HepG2 (cell line): ENCODE results near the gene MEMO1. TPM values are rescaled to one million over a fixed set of nuclear protein-coding genes. Genes with fewer than 3 reads are reported as not detected.

Source experiments
- AGO2 ChIP-seq: fragments of 200-400 bp; formaldehyde crosslinking; optimal IDR thresholded peaks from 2 replicates; pipeline ENCODE3; 2017; ENCODE audit warnings: mild to moderate bottlenecking, low read depth, low read length, moderate library complexity
- ARNT2 ChIP-seq: sonication (generic); formaldehyde crosslinking; IDR thresholded peaks from 2 replicates; pipeline ENCODE4 v1.8.0; 2022; ENCODE audit warnings: mild to moderate bottlenecking, low read depth, missing genetic modification reagents, moderate library complexity
- BORCS8-MEF2B ChIP-seq: sonication (generic); formaldehyde crosslinking; IDR thresholded peaks from 2 replicates; pipeline ENCODE4 v1.8.0; 2022; ENCODE audit warnings: mild to moderate bottlenecking, missing genetic modification reagents
- HNRNPLL ChIP-seq: fragments of 200-400 bp; formaldehyde crosslinking; IDR thresholded peaks from 2 replicates; pipeline ENCODE4 v1.6.1; 2017; ENCODE audit warnings: mild to moderate bottlenecking, low read depth, low read length; ENCODE audit not compliant: poor library complexity, severe bottlenecking
- KMT2A ChIP-seq: sonication (generic); formaldehyde crosslinking; IDR thresholded peaks from 2 replicates; pipeline ENCODE4 v1.4.0; 2020; ENCODE audit warnings: missing genetic modification reagents
- MED13 ChIP-seq: sonication (generic); formaldehyde crosslinking; IDR thresholded peaks from 2 replicates; pipeline ENCODE4 v1.5.0; 2020; ENCODE audit warnings: missing genetic modification reagents
- MIER3 ChIP-seq: IDR thresholded peaks from 2 replicates; pipeline ENCODE4 v1.6.1; 2016; ENCODE audit warnings: missing compliant biosample characterization, borderline replicate concordance
- NFYB ChIP-seq: sonication (generic); formaldehyde crosslinking; IDR thresholded peaks from 2 replicates; pipeline ENCODE4 v1.4.0; 2020; ENCODE audit warnings: missing genetic modification reagents
- RBFOX2 ChIP-seq: fragments of 200-400 bp; formaldehyde crosslinking; IDR thresholded peaks from 2 replicates; pipeline ENCODE4 v1.6.1; 2017; ENCODE audit warnings: low read depth, mild to moderate bottlenecking, low read length
- SMAD9 ChIP-seq: sonication (generic); formaldehyde crosslinking; IDR thresholded peaks from 2 replicates; pipeline ENCODE4 v1.5.1; 2020; ENCODE audit warnings: mild to moderate bottlenecking, missing genetic modification reagents
- SMARCE1 ChIP-seq: fragments of 450-650 bp; IDR thresholded peaks from 2 replicates; pipeline ENCODE4 v1.6.1; 2017; ENCODE audit warnings: borderline replicate concordance
- SOX6 ChIP-seq, 2 experiments: fragments of 450-650 bp in 1 of 2; sonication (generic) in 1 of 2; formaldehyde crosslinking in 1 of 2; IDR thresholded peaks; 2 replicates each; pipeline versions ENCODE4 v1.4.0 to v1.6.1; 2017 to 2020; ENCODE audit warnings: antibody characterized with exemption in 1 of 2, mild to moderate bottlenecking in 1 of 2, missing genetic modification reagents in 1 of 2
- TAF1 ChIP-seq: sonication (generic); formaldehyde crosslinking; IDR thresholded peaks from 2 replicates; pipeline ENCODE4 v1.4.0; 2020; ENCODE audit warnings: missing genetic modification reagents
- XRCC5 ChIP-seq: fragments of 200-400 bp; formaldehyde crosslinking; optimal IDR thresholded peaks from 2 replicates; pipeline ENCODE3; 2017; ENCODE audit warnings: mild to moderate bottlenecking, low read length
- ZBTB38 ChIP-seq: sonication (generic); formaldehyde crosslinking; IDR thresholded peaks from 2 replicates; pipeline ENCODE4 v1.5.1; 2020; ENCODE audit warnings: mild to moderate bottlenecking, missing genetic modification reagents
- ZC3H4 ChIP-seq: sonication (generic); formaldehyde crosslinking; IDR thresholded peaks from 2 replicates; pipeline ENCODE4 v1.4.0; 2020; ENCODE audit warnings: missing genetic modification reagents, borderline replicate concordance
- ZFX ChIP-seq: sonication (generic); formaldehyde crosslinking; IDR thresholded peaks from 2 replicates; pipeline ENCODE4 v1.4.0; 2020; ENCODE audit warnings: mild to moderate bottlenecking, low read depth, missing genetic modification reagents, moderate library complexity
- ZFYVE20 ChIP-seq: sonication (generic); formaldehyde crosslinking; IDR thresholded peaks from 2 replicates; pipeline ENCODE4 v1.8.0; 2023; ENCODE audit warnings: low read depth, mild to moderate bottlenecking, moderate library complexity, missing genetic modification reagents, borderline replicate concordance
- ZMYM4 ChIP-seq: sonication (generic); formaldehyde crosslinking; IDR thresholded peaks from 2 replicates; pipeline ENCODE4 v1.8.1; 2023; ENCODE audit warnings: mild to moderate bottlenecking, missing genetic modification reagents
- ZNF124 ChIP-seq: sonication (generic); formaldehyde crosslinking; IDR thresholded peaks from 2 replicates; pipeline ENCODE4 v1.4.0; 2020; ENCODE audit warnings: missing genetic modification reagents
- ZNF546 ChIP-seq: sonication (generic); formaldehyde crosslinking; conservative IDR thresholded peaks from 2 replicates; pipeline ENCODE4 v1.8.1; 2023; ENCODE audit warnings: mild to moderate bottlenecking, missing genetic modification reagents
- ZNF550 ChIP-seq: sonication (generic); formaldehyde crosslinking; IDR thresholded peaks from 2 replicates; pipeline ENCODE4 v1.4.0; 2020; ENCODE audit warnings: mild to moderate bottlenecking, missing genetic modification reagents, borderline replicate concordance
- ZNF724P ChIP-seq: sonication (generic); formaldehyde crosslinking; IDR thresholded peaks from 2 replicates; pipeline ENCODE4 v1.8.0; 2022; ENCODE audit warnings: missing genetic modification reagents, borderline replicate concordance
- ZNF768 ChIP-seq: sonication (generic); formaldehyde crosslinking; IDR thresholded peaks from 2 replicates; pipeline ENCODE4 v1.4.0; 2020; ENCODE audit warnings: missing genetic modification reagents
- ZNF891 ChIP-seq: sonication (generic); formaldehyde crosslinking; IDR thresholded peaks from 2 replicates; pipeline ENCODE4 v1.5.0; 2020; ENCODE audit warnings: mild to moderate bottlenecking, missing genetic modification reagents
- polyA plus RNA-seq, 8 experiments: library from polyadenylated mRNA; depleted of rRNA in 3 of 8; stranded (reverse) in 7 of 8; unstranded in 1 of 8; fragments of >200 nt; fragmentation: Illumina TruSeq in 4 of 8; extraction: Trizol in 4 of 8; gene quantifications; 2 replicates each; pipeline versions ENCODE4 v1.2.1 to v1.2.3, GENCODE V29; 2011 to 2016; ENCODE audit warnings: low read depth in 4 of 8, missing spikeins in 1 of 8, mixed read lengths in 1 of 8; ENCODE audit not compliant: insufficient read depth in 1 of 8
- total RNA-seq, 5 experiments: library from RNA; depleted of rRNA; stranded (reverse); fragments of >200 nt; fragmentation: Illumina TruSeq; extraction: Trizol; gene quantifications; 2 replicates each; pipeline ENCODE4 v1.2.3, GENCODE V29; 2016; ENCODE audit warnings: low read depth in 1 of 5
- TF ChIP-seq, protein P1 (sequence below): sonication (generic); formaldehyde crosslinking; IDR thresholded peaks from 2 replicates; pipeline ENCODE4 v1.4.0; 2020; ENCODE audit warnings: missing genetic modification reagents

MEMO1 gene
- total and polyA plus RNA-seq, 2 of the 13 experiments (the other 11 are each of a cell fraction or from before 2014, with no cell fraction given) = 69.8 to 81.6 TPM

DNA sequence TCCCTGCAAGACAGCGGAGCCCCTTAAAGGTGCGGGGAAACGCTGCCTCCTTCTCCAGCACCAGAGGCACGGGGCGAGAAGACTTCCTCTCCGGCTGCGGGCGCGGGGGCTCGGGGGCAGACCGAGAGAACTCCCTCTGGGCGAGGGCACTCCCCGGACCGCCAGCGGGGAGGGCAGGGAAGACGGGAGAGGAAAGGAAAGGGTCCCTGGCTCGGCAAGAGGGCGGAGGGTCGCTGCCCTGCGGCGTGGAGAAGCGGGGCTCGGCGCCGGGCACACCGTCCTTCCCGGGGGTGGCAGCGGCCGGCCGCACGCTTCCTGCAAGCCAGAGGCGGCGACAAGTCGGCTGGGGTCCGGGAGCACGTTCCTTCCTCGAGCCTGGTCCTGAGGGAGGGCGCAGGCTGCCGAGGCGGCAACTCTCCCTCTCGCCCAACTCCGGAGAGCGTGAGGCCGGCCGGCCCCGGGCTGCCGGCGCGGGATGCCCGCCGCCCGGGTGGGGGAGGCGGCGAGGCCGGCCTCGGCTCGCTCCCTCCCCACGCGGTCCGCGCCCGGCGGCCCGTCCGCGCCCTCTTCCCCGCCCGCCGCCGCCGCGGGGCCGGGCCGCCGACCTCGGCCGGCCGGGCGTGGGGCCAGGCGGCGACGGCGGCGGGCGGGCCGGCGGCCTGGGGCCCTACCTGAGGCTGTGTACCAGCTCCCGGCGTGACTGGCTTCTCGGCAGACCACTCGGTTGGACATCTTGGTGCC lies 1.1 kb downstream of the MEMO1 start (continued):
- no peak for TF ChIP-seq SMARCE1
- TF ChIP-seq ZNF546 (CRISPR knock-in tag) = peak; percentile 10; the same call in 1 of the 2 replicates
- TF ChIP-seq ZNF124 (CRISPR knock-in tag) = 0 out of 2 replicates have a peak, but pooled peaks have one; percentile 2
- peak; percentile 54 for TF ChIP-seq HNRNPLL
- no peak for TF ChIP-seq SMAD9 (CRISPR knock-in tag)
- no peak for TF ChIP-seq MIER3
- 0 out of 2 replicates have a peak, but pooled peaks have one; percentile 27 for TF ChIP-seq ZBTB38 (CRISPR knock-in tag)
- peak; percentile 47; the same call in 1 of the 2 replicates for TF ChIP-seq ZFX (CRISPR knock-in tag)
- no peak for TF ChIP-seq TAF1 (CRISPR knock-in tag)
- TF ChIP-seq ARNT2 (CRISPR knock-in tag) = peak; percentile 51; the same call in 1 of the 2 replicates
- TF ChIP-seq MED13 (CRISPR knock-in tag) = 0 out of 2 replicates have a peak, but pooled peaks have one; percentile 45
- 0 out of 2 replicates have a peak, but pooled peaks have one; percentile 35 for TF ChIP-seq ZNF891 (CRISPR knock-in tag)
- 0 out of 2 replicates have a peak, but pooled peaks have one; percentile 26 for TF ChIP-seq ZNF724P
- peak; percentile 25 for TF ChIP-seq XRCC5
- TF ChIP-seq ZNF768 (CRISPR knock-in tag) = peak; percentile 39; the same call in 1 of the 2 replicates
- TF ChIP-seq, protein P1, sequence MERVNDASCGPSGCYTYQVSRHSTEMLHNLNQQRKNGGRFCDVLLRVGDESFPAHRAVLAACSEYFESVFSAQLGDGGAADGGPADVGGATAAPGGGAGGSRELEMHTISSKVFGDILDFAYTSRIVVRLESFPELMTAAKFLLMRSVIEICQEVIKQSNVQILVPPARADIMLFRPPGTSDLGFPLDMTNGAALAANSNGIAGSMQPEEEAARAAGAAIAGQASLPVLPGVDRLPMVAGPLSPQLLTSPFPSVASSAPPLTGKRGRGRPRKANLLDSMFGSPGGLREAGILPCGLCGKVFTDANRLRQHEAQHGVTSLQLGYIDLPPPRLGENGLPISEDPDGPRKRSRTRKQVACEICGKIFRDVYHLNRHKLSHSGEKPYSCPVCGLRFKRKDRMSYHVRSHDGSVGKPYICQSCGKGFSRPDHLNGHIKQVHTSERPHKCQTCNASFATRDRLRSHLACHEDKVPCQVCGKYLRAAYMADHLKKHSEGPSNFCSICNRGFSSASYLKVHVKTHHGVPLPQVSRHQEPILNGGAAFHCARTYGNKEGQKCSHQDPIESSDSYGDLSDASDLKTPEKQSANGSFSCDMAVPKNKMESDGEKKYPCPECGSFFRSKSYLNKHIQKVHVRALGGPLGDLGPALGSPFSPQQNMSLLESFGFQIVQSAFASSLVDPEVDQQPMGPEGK = peak; percentile 52; the same call in 1 of the 2 replicates
- no peak; the same call in 1 of the 2 replicates for TF ChIP-seq RBFOX2
- TF ChIP-seq BORCS8-MEF2B = 0 out of 2 replicates have a peak, but pooled peaks have one; percentile 35
- 0 out of 2 replicates have a peak, but pooled peaks have one; percentile 14 for TF ChIP-seq ZC3H4 (CRISPR knock-in tag)
- TF ChIP-seq AGO2 = peak; percentile 65
- TF ChIP-seq SOX6 (IDR thresholded peaks at IDR 0.05) = no peak
- no peak; the same call in 1 of the 2 replicates for TF ChIP-seq SOX6 (CRISPR knock-in tag; IDR thresholded peaks at IDR 0.05)
- TF ChIP-seq KMT2A = peak; percentile 47; the same call in 1 of the 2 replicates
- 0 out of 2 replicates have a peak, but pooled peaks have one; percentile 51 for TF ChIP-seq ZFYVE20 (CRISPR knock-in tag)
- no peak for TF ChIP-seq NFYB
- TF ChIP-seq ZNF550 (CRISPR knock-in tag) = 0 out of 2 replicates have a peak, but pooled peaks have one; percentile 64
- 0 out of 2 replicates have a peak, but pooled peaks have one; percentile 11 for TF ChIP-seq ZMYM4 (CRISPR knock-in tag)
